ENCODE measurements around the gene GJD4.

The GJD4 gene

DNA sequence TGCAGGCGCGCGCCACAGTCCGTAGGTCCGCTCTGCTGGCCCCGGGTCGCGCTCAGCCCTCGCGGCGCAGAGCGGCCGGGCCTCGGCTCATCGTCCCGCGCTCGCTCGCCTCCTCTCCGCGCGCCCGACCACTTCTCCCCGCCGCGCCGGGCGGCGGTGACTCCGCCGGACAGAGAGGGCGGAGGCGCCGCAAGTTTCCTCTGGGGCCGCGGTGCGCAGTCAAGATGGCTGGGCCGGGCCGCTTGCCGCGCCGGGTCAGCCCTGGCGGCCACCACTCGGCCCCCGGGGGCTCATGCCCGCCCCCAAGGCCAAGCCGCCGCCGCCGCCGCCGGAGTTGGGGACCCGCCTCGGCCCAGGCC, 36.5 kb downstream of the GJD4 start:
- CTCF ChIA-PET: no interaction called here
- POLR2A ChIA-PET: no interaction called here
- DNase-seq (ENCODE audit: extremely low spot score): peak; percentile 45
- no peak for TF ChIP-seq CTCF (IDR thresholded peaks at IDR 0.05; ENCODE audit: control extremely low read depth, extremely low read depth, low read depth, missing control alignments)

- POLR2A ChIA-PET: no interaction called here
- peak; percentile 86 for DNase-seq (ENCODE audit: extremely low spot score)
- CTCF ChIA-PET: no interaction called here
- TF ChIP-seq CTCF (IDR thresholded peaks at IDR 0.05; ENCODE audit: control extremely low read depth, extremely low read depth, low read depth, missing control alignments): no peak
Measured at GRCh38 chr10:35642035-35642792, 37.1 kb downstream of the GJD4 start, which contains the start of gene FZD8. FZD8 (minus strand) TSS chr10:35642296; CDS start chr10:35641429, 867 bp downstream.

DNA sequence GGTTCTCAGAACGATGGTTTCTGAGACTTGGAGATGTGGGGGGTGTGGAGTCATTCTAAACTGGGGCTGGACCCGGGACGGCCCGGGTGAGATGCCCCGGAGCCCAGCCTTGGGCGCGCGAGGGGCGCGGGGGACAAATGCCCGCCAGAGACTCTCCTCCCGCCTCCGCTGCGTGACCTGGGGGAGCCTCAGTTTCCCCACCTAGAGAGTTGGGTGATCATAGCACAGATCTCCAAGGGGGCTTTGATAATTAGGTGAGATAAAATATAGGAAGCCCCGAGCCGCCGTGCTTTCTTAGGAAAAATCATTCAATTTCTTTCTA, 37.6 kb downstream of the GJD4 start:
- TF ChIP-seq CTCF (IDR thresholded peaks at IDR 0.05; ENCODE audit: control extremely low read depth, extremely low read depth, low read depth, missing control alignments): no peak

GRCh38 chr10:35643151-35644049, 38.3 kb downstream of the GJD4 start:
- CTCF ChIA-PET: interaction anchor here (2.3 kb wide), 1 partner anchor 8 kb away, joined by 7 read pairs; no protein-coding TSS in a partner anchor
- DNase-seq (ENCODE audit: extremely low spot score): peak; percentile 27
- no peak for TF ChIP-seq CTCF (IDR thresholded peaks at IDR 0.05; ENCODE audit: control extremely low read depth, extremely low read depth, low read depth, missing control alignments)
- POLR2A ChIA-PET: no interaction called here

More for the DNA sequence above, 37.6 kb downstream of the GJD4 start:
- no peak for DNase-seq (ENCODE audit: extremely low spot score)
- ChIA-PET CTCF (no interaction called here), POLR2A (no interaction called here)

GRCh38 chr10:35644050-35644950, 39.2 kb downstream of the GJD4 start:
- ChIA-PET POLR2A (no interaction called here), CTCF (interaction anchor here (2.3 kb wide), 1 partner anchor 9 kb away, joined by 7 read pairs; no protein-coding TSS in a partner anchor)
- no peak for DNase-seq (ENCODE audit: extremely low spot score)
- no peak for TF ChIP-seq CTCF (IDR thresholded peaks at IDR 0.05; ENCODE audit: control extremely low read depth, extremely low read depth, low read depth, missing control alignments)

- ChIA-PET POLR2A (no interaction called here), CTCF (no interaction called here)
- DNase-seq (ENCODE audit: extremely low spot score): no peak
- no peak for TF ChIP-seq CTCF (IDR thresholded peaks at IDR 0.05; ENCODE audit: control extremely low read depth, extremely low read depth, low read depth, missing control alignments)
Measured at GRCh38 chr10:35650894-35651293, 45.8 kb downstream of the GJD4 start.
